Measurements from ENCODE around the gene DEFB121. TPM values are rescaled to one million over a fixed set of nuclear protein-coding genes. Genes with fewer than 3 reads are reported as not detected.
"Not testable (repeated sequence)": the region's sequence is repeated elsewhere in the genome, so short reads cannot be mapped to it uniquely, and the experiment has no call there.

Gene DEFB121, protein sequence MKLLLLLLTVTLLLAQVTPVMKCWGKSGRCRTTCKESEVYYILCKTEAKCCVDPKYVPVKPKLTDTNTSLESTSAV
- polyA plus RNA-seq (ENCODE audit: insufficient read length in 3 of 3): not detected

DNA sequence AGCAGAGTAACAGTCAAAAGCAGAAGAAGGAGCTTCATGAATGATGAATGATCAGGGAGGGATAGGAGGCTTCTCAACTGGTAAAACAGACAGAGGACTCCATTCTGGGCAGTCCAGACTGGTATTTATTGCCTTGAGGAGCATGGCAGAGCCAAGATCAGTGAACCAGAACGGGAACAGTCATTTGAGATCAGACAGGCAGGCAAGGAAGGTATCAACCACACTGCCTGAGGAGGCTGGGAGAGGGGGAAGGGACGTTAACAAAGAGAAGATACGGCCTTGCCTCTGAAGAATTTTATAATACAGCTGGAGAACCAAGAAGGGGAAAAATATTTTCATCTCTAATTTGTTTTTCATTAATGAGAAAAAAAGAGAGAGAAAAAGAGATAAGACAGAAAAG, at the start of gene DEFB121:
Gene DEFB121, minus strand, starts transcription at position 101 of the 400 bp plus-strand sequence. Its CDS starts 63 bp downstream, at position 38.
- no peak for DNase-seq (ENCODE audit: low read depth in 3 of 3, low spot score in 2 of 3)

DNA sequence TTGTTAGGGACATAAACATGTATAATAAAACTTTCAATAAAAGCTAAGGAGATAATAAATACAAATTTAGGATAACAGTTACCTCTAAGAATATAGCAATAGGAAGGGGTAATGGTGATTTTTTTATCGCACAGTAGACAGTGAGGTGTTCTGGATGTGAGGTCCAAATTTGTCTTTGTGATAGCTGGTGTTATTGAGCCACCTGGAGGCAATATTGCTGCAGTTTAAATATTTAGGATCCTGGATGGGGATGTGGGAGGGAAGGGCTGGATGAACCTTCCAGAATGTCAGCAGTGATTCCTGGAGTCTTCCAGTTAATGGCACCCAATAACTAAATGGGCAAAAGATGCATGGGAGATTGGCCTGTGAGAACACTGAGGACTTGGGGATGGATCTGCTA, 48.3 kb upstream of the DEFB121 start:
- DNase-seq (ENCODE audit: low read depth in 3 of 3, low spot score in 2 of 3): no peak

DNA sequence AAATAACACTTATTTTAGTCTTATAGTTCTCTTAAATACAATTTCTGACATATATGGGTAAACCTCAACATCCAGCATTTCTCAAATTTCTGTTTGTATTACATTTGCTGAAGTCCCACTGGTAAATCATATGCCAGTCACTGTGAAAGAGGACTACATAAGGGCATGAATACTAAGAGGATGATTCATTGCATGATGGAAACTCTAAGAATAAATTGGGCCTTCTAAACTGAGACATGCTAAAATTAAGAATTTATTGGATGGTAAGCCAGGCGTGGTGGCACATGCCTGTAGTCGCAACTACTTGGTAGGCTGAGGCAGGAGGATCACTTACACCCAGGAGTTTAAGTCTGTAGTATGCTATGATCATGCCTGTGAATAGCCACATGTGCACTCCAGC, 46.6 kb upstream of the DEFB121 start:
- DNase-seq (ENCODE audit: low read depth in 3 of 3, low spot score in 2 of 3): no peak

GRCh38 chr20:31449511-31450414, 43.7 kb upstream of the DEFB121 start:
- DNase-seq (ENCODE audit: low read depth in 3 of 3, low spot score in 2 of 3): no peak

DNA sequence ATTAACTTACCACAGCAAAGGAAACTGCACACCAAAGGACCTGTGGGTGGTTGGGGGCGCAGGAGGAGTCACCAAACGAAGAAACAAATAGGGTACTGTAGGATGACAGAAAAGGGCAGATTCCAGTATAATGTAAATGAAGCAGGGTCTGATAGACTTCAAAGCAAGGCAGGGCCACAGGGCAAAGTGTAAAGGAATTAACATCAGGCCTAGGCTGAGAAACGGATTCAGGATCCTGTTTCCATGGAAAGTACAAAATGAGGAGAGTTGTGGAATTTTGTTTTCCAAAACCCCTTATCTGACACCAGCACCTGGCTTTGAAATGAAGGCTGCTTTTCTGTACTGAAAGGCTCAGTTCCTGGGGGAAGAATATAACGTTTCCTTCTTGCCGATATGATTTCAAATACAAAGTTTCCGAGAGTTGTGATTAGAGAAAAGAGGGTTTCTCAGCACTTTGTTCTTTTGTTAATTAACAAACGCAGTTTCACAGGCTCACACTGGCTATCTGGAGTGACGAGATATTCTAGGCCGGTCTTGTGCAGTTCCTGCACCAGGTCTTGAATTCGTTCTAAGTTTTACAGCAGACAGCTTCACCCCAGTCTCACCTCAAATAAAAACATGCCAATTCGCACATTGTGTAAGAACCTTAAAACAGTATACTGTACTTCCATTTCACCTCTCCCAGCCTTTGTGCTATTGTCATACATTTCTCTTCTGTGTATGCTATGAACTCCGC, 40.2 kb upstream of the DEFB121 start:
- no peak for DNase-seq (ENCODE audit: low read depth in 3 of 3, low spot score in 2 of 3)

DNA sequence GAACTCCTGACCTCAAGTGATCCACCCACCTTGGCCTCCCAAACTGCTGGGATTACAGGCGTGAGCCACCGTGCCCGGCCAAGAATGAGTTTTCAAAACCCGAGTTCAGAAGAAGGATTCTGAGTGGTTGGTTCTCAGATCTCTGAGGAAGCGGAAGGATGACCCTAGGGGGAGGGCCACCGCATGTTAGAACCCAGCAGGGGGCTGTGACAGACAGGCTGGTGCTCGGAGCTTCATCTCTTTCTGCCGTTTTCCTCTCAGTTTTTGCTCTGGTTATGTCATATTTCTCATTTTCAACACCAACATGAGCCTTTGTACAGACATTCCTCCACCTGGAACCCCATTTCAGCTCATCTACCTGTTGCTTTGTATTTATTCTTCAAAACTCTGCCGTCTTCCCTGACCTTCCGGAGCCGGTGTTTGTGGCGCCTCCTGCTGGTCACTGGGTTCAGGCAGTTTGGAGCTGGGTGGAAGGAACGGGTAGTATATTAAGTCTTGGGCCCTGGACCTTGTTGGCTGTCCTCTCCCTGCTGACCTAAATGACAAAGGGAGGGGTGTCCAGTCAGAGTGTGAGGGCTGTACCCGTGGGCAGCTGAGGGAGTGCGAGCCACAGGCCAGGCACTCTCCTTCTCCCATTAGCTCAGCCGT, 34.1 kb upstream of the DEFB121 start, which contains the start of gene DEFB123:
Gene DEFB123, plus strand, starts transcription at position 621 of the 648 bp plus-strand sequence. CDS start 67 bp downstream, outside the sequence.
- DNase-seq (ENCODE audit: low read depth in 3 of 3, low spot score in 2 of 3): no peak

- no peak for DNase-seq (ENCODE audit: low read depth in 3 of 3, low spot score in 2 of 3)
Measured at GRCh38 chr20:31430568-31431115, 24.6 kb upstream of the DEFB121 start.

DNA sequence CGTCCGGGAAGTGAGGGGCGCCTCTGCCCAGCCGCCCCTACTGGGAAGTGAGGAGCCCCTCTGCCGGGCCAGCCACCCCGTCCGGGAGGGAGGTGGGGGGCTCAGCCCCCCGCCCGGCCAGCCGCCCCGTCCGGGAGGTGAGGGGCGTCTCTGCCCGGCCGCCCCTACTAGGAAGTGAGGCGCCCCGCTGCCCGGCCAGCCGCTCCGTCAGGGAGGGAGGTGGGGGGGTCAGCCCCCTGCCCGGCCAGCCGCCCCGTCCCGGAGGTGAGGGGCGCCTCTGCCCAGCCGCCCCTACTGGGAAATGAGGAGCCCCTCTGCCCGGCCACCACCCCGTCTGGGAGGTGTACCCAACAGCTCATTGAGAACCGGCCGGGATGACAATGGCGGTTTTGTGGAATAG, 21.6 kb upstream of the DEFB121 start:
- DNase-seq (ENCODE audit: low read depth in 3 of 3, low spot score in 2 of 3): not testable (repeated sequence)

DNA sequence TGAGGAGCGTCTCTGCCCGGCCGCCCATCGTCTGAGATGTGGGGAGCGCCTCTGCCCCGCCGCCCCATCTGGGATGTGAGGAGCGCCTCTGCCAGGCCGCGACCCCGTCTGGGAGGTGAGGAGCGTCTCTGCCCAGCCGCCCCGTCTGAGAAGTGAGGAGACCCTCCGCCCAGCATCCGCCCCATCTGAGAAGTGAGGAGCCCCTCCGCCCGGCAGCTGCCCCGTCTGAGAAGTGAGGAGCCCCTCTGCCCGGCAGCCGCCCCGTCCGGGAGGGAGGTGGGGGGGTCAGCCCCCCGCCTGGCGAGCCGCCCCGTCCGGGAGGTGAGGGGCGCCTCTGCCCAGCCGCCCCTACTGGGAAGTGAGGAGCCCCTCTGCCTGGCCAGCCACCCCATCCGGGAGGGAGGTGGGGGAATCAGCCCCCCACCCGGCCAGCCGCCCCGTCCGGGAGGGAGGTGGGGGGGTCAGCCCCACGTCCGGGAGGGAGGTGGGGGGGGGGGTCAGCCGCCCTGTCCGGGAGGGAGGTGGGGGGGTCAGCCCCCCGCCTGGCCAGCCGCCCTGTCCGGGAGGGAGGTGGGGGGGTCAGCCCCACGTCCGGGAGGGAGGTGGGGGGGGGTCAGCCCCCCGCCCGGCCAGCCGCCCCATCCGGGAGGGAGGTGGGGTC, 21.0 kb upstream of the DEFB121 start:
- not testable (repeated sequence) for DNase-seq (ENCODE audit: low read depth in 3 of 3, low spot score in 2 of 3)

DNA sequence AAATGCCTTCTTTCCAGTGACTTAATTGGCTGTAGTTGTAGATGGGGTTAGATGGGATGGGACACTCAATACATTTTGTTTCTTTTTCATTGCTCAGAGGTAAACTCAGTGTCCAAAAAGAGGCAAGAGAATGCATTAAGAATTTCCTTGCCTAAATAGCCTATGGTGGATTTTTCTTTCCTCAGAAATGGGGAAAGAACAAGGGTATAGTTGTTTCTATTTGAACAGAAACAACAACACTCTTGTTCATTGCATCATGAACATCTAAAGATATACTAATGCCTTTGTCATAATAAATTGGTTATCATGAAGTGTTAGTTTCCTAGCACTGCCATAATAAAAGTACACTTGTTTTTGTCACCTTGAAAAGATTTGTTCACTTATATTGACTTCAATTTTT, 19.8 kb upstream of the DEFB121 start:
- DNase-seq (ENCODE audit: low read depth in 3 of 3, low spot score in 2 of 3): no peak

DNA sequence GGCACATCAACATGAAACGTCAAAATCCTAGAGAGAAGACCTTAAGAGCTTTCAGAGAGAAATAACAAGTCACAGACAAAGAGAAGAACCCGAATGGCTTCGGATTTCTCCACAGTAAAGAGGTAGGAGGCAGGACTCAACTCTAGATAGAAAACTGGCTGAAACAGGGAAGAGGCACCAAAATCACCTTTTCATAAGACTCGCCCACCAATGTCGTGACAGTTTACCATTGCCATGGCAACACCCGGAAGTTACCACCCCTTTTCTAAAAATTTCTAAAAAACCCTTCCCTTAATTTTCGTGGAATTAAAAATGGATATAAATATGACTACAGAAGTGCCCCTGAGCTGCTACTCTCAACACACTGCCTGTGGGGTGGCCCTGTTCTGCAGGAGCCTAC, 12.3 kb upstream of the DEFB121 start:
- no peak for DNase-seq (ENCODE audit: low read depth in 3 of 3, low spot score in 2 of 3)

GRCh38 chr20:31415653-31416052, 9.6 kb upstream of the DEFB121 start:
- DNase-seq (ENCODE audit: low read depth in 3 of 3, low spot score in 2 of 3): no peak

DNA sequence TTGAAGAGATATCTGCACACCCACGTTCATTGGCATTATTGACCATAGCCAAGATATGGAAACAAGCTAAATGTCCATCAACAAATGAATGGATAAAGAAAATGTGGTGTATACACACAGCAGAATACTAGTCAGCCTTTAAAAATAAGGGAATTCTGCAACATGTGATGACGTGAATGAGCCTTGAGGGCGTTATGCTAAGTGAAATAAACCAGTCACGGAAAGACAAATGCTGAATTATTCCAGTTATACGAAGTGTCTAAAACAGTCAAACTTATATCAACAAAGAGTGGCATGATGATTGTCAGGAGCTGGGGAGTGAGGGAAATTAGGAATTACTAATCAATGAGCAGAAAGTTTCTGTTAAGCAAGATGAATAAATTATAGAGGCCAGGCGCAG, 8.4 kb upstream of the DEFB121 start:
- no peak for DNase-seq (ENCODE audit: low read depth in 3 of 3, low spot score in 2 of 3)

DNA sequence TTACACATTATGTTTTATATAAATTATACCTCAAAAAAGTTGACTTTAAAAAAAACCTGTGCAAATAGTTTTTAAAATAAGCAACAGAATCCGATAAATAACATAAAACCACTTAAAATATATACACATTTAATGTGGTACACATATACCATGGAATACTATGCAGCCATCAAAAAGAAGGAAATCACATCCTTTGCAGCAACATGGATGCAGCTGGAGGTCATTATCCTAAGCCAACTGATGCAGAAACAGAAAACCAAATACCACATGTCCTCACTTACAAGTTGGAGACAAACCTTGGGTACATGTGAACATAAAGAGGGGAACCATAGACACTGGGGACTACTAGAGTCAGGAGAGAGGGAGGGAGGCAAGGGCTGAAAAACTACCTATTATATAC, 4.0 kb upstream of the DEFB121 start:
- DNase-seq (ENCODE audit: low read depth in 3 of 3, low spot score in 2 of 3): no peak

DNA sequence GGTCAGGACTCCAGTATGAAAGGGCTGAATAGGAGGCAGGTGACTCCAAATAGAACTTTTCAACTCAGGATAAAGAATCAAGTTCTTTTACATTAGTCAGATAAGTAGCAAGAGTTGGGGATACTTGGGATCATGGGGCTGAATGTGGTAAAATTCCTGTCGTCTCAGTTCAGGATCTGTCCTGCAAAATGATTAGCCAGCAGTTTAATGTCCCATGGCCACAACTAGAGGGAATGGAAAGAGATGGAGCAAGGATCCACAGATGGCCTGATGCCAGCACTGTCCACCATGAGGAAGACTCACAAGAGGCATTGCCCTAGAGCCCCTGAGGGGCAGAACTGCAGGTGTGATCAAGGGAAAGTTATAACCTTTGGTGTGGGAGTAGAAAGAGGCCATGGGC, 2.1 kb downstream of the DEFB121 start:
- no peak for DNase-seq (ENCODE audit: low read depth in 3 of 3, low spot score in 2 of 3)

DNA sequence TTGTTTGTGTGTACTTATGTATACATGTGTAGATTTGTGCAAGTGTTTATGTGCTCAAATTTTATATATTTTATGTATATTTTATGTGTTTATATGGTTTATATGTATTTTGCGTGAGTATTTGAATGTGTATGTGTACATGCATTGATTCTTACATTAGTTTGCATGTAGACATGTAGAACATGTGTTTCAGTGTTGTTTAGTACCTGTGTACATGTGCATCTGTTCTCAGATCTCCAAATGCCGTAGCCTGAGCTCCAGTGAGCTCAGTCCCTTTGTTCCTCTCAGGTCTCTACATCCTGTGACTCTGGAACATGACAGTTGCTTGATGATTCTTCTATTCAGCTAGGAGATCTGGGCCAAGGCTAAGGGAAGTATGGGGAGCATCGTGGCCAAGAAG, 11.1 kb downstream of the DEFB121 start:
- no peak for DNase-seq (ENCODE audit: low read depth in 3 of 3, low spot score in 2 of 3)

- no peak for DNase-seq (ENCODE audit: low read depth in 3 of 3, low spot score in 2 of 3)
Measured at GRCh38 chr20:31392836-31393235, 13.2 kb downstream of the DEFB121 start.

GRCh38 chr20:31390490-31390889, 15.5 kb downstream of the DEFB121 start, which contains the start of gene DEFB119:
Gene DEFB119, minus strand, starts transcription at chr20:31390590. Its CDS starts 107 bp downstream, at chr20:31390483.
- no peak for DNase-seq (ENCODE audit: low read depth in 3 of 3, low spot score in 2 of 3)

DNA sequence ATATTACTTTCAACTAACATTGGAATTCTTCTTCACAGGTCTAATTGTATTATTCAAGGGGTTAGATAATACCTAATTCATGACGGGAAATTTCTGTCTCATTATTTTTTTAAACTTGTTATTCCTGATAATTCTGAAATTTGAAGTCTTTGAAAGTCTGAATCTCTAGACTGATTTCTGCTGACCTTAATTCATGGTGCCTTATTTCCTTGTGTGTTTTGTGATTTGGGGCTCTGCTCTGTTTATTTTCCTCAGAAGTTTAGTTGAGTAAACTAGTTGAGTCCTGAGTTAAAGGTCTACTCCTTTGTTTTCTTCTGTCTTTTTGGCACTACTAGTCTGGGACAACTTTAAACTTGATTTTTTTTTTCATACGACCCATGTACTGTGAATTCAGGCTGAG, 31.7 kb downstream of the DEFB121 start:
- DNase-seq (ENCODE audit: low read depth in 3 of 3, low spot score in 2 of 3): no peak

DNA sequence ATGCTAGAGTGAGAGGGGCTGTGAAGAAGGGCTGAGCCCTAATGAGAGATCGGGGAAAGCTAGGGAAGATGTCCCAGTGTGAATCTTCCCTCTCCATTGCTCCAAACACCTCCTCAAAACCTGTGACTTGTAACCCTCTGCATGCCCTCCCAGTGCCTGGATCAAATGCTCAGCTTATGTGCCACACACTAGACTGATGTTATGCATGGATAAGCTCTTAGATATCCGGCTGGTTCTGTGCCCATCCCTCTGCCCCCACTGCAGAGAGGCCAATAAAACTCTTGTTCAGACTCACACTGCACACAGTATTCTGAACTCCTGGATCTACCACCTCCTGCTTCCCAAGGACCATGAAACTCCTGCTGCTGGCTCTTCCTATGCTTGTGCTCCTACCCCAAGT, 37.7 kb downstream of the DEFB121 start, which contains the start of gene DEFB118:
Gene DEFB118, plus strand, starts transcription at position 301 of the 400 bp plus-strand sequence. Its CDS starts 50 bp downstream, at position 351.
- no peak for DNase-seq (ENCODE audit: low read depth in 3 of 3, low spot score in 2 of 3)

Data from right renal cortex interstitium (tissue), 3 donors.